HEK293 (cell line): ENCODE data around the gene NRSN2.

Experiments used
- HOXA7 ChIP-seq: sonication (generic); formaldehyde crosslinking; IDR thresholded peaks from 2 replicates; pipeline ENCODE4 v1.8.1; 2022; ENCODE audit warnings: missing genetic modification reagents, borderline replicate concordance
- PRDM6 ChIP-seq: fragments of 450-650 bp; formaldehyde crosslinking; IDR thresholded peaks from 2 replicates; pipeline ENCODE4 v1.5.1; 2017; ENCODE audit warnings: missing biosample characterization, missing genetic modification characterization
- RBAK ChIP-seq: fragments of 450-650 bp; formaldehyde crosslinking; IDR thresholded peaks from 2 replicates; pipeline ENCODE4 v1.5.1; 2016; ENCODE audit warnings: missing biosample characterization, missing genetic modification characterization
- SP2 ChIP-seq: fragments of 450-650 bp; formaldehyde crosslinking; IDR thresholded peaks from 2 replicates; pipeline ENCODE4 v1.5.1; 2016; ENCODE audit warnings: missing biosample characterization, missing genetic modification characterization
- SP3 ChIP-seq: fragments of 450-650 bp; formaldehyde crosslinking; IDR thresholded peaks from 2 replicates; pipeline ENCODE4 v1.5.1; 2016; ENCODE audit warnings: missing biosample characterization, missing genetic modification characterization
- SP7 ChIP-seq: fragments of 450-650 bp; formaldehyde crosslinking; IDR thresholded peaks from 2 replicates; pipeline ENCODE4 v1.5.1; 2016; ENCODE audit warnings: missing biosample characterization, missing genetic modification characterization
- WT1 ChIP-seq: fragments of 450-650 bp; formaldehyde crosslinking; IDR thresholded peaks from 2 replicates; pipeline ENCODE4 v1.5.1; 2016; ENCODE audit warnings: missing biosample characterization, missing genetic modification characterization
- ZBTB21 ChIP-seq: fragments of 450-650 bp; formaldehyde crosslinking; IDR thresholded peaks from 2 replicates; pipeline ENCODE4 v1.5.1; 2017; ENCODE audit warnings: missing biosample characterization, missing genetic modification characterization
- ZBTB7A ChIP-seq: fragments of 450-650 bp; formaldehyde crosslinking; IDR thresholded peaks from 2 replicates; pipeline ENCODE4 v1.5.1; 2016; ENCODE audit warnings: low read depth, missing biosample characterization, missing genetic modification characterization
- ZNF114 ChIP-seq: fragments of 450-650 bp; formaldehyde crosslinking; IDR thresholded peaks from 2 replicates; pipeline ENCODE4 v1.5.0; 2017; ENCODE audit warnings: missing biosample characterization, missing genetic modification characterization
- ZNF140 ChIP-seq: fragments of 450-650 bp; formaldehyde crosslinking; IDR thresholded peaks from 2 replicates; pipeline ENCODE4 v1.5.1; 2016; ENCODE audit warnings: missing biosample characterization, missing genetic modification characterization
- ZNF155 ChIP-seq: fragments of 450-650 bp; formaldehyde crosslinking; IDR thresholded peaks from 2 replicates; pipeline ENCODE4 v1.5.1; 2016; ENCODE audit warnings: missing biosample characterization, missing genetic modification characterization
- ZNF169 ChIP-seq: fragments of 450-650 bp; formaldehyde crosslinking; IDR thresholded peaks from 2 replicates; pipeline ENCODE4 v1.5.1; 2016; ENCODE audit warnings: missing biosample characterization, missing genetic modification characterization
- ZNF19 ChIP-seq: fragments of 450-650 bp; formaldehyde crosslinking; IDR thresholded peaks from 2 replicates; pipeline ENCODE4; 2016; ENCODE audit warnings: missing biosample characterization, missing genetic modification characterization, low read depth
- ZNF211 ChIP-seq: fragments of 450-650 bp; formaldehyde crosslinking; IDR thresholded peaks from 2 replicates; pipeline ENCODE4 v1.5.1; 2016; ENCODE audit warnings: low read depth, missing biosample characterization, missing genetic modification characterization
- ZNF266 ChIP-seq: fragments of 450-650 bp; formaldehyde crosslinking; IDR thresholded peaks from 2 replicates; pipeline ENCODE4 v1.5.1; 2016; ENCODE audit warnings: missing biosample characterization, missing genetic modification characterization, low read depth
- ZNF274 ChIP-seq, 2 experiments: fragments of 200-500 bp in 1 of 2; fragments of 450-650 bp in 1 of 2; sonication (Bioruptor generic) in 1 of 2; formaldehyde crosslinking in 1 of 2; IDR thresholded peaks; 2 replicates each; pipeline versions ENCODE4 v1.5.1 to v1.6.1; 2014 to 2016; ENCODE audit warnings: borderline replicate concordance in 1 of 2, inconsistent platforms in 1 of 2, low read length in 1 of 2, missing biosample characterization in 1 of 2, missing genetic modification characterization in 1 of 2
- ZNF548 ChIP-seq: fragments of 450-650 bp; formaldehyde crosslinking; IDR thresholded peaks from 2 replicates; pipeline ENCODE4 v1.5.1; 2016; ENCODE audit warnings: missing biosample characterization, missing genetic modification characterization
- ZNF561 ChIP-seq: fragments of 450-650 bp; IDR thresholded peaks from 2 replicates; pipeline ENCODE4 v1.5.1; 2018; ENCODE audit warnings: missing biosample characterization, missing genetic modification characterization, borderline replicate concordance
- ZNF596 ChIP-seq: fragments of 450-650 bp; IDR thresholded peaks from 2 replicates; pipeline ENCODE4 v1.5.0; 2018; ENCODE audit warnings: missing biosample characterization, mild to moderate bottlenecking, missing genetic modification characterization, moderate library complexity
- ZNF610 ChIP-seq: fragments of 450-650 bp; formaldehyde crosslinking; IDR thresholded peaks from 2 replicates; pipeline ENCODE4 v1.5.1; 2016; ENCODE audit warnings: missing biosample characterization, missing genetic modification characterization, borderline replicate concordance
- ZNF621 ChIP-seq: fragments of 450-650 bp; formaldehyde crosslinking; IDR thresholded peaks from 2 replicates; pipeline ENCODE4 v1.5.1; 2017; ENCODE audit warnings: missing biosample characterization, missing genetic modification characterization
- ZNF670 ChIP-seq: fragments of 450-650 bp; formaldehyde crosslinking; IDR thresholded peaks from 2 replicates; pipeline ENCODE4 v1.5.1; 2016; ENCODE audit warnings: missing biosample characterization, missing genetic modification characterization, low read depth
- ZSCAN16 ChIP-seq: fragments of 450-650 bp; formaldehyde crosslinking; IDR thresholded peaks from 2 replicates; pipeline ENCODE4 v1.5.1; 2016; ENCODE audit warnings: missing biosample characterization, missing genetic modification characterization
- ZSCAN23 ChIP-seq: fragments of 450-650 bp; formaldehyde crosslinking; IDR thresholded peaks from 2 replicates; pipeline ENCODE4 v1.5.1; 2016; ENCODE audit warnings: missing biosample characterization, missing genetic modification characterization
- ZXDB ChIP-seq: fragments of 450-650 bp; formaldehyde crosslinking; IDR thresholded peaks from 2 replicates; pipeline ENCODE4 v1.5.1; 2016; ENCODE audit warnings: missing biosample characterization, missing genetic modification characterization
- TF ChIP-seq, protein P1 (sequence below): sonication (generic); formaldehyde crosslinking; IDR thresholded peaks from 2 replicates; pipeline ENCODE4 v1.8.1; 2022; ENCODE audit warnings: mild to moderate bottlenecking, moderate library complexity, missing genetic modification reagents
- TF ChIP-seq, protein P2 (sequence below): fragments of 450-650 bp; formaldehyde crosslinking; IDR thresholded peaks from 2 replicates; pipeline ENCODE4 v1.5.1; 2016; ENCODE audit warnings: missing biosample characterization, missing genetic modification characterization
- TF ChIP-seq, protein P3 (sequence below): fragments of 450-650 bp; formaldehyde crosslinking; IDR thresholded peaks from 2 replicates; pipeline ENCODE4 v1.5.1; 2016; ENCODE audit warnings: missing biosample characterization, missing genetic modification characterization
- TF ChIP-seq, protein P4 (sequence below): fragments of 450-650 bp; formaldehyde crosslinking; IDR thresholded peaks from 2 replicates; pipeline ENCODE4 v1.5.1; 2016; ENCODE audit warnings: missing biosample characterization, missing genetic modification characterization
- TF ChIP-seq, protein P5 (sequence below): fragments of 450-650 bp; formaldehyde crosslinking; IDR thresholded peaks from 2 replicates; pipeline ENCODE4 v1.5.1; 2016; ENCODE audit warnings: missing biosample characterization, missing genetic modification characterization

Gene NRSN2

GRCh38 chr20:381581-382290 lies 34.8 kb downstream of the NRSN2 start (continued):
- TF ChIP-seq ZNF561 (no peak), ZNF274 (IDR thresholded peaks at IDR 0.05; ENCODE audit: low read length) (no peak), ZNF274 (tag by site-specific recombination; IDR thresholded peaks at IDR 0.05; ENCODE audit: borderline replicate concordance) (no peak), HOXA7 (CRISPR knock-in tag) (no peak), ZNF670 (no peak), PRDM6 (tag by site-specific recombination) (no peak), ZNF155 (tag by site-specific recombination) (no peak), ZNF266 (tag by site-specific recombination) (no peak), WT1 (tag by site-specific recombination) (no peak), SP2 (tag by site-specific recombination) (peak; percentile 53), ZNF114 (no peak), ZNF548 (tag by site-specific recombination) (no peak), SP7 (tag by site-specific recombination) (peak; percentile 85), ZNF596 (no peak), ZNF19 (tag by site-specific recombination) (no peak), ZSCAN23 (0 out of 2 replicates have a peak, but pooled peaks have one; percentile 37), SP3 (tag by site-specific recombination) (peak; percentile 71), ZNF621 (tag by site-specific recombination) (no peak), ZNF169 (tag by site-specific recombination) (no peak), ZSCAN16 (tag by site-specific recombination) (0 out of 2 replicates have a peak, but pooled peaks have one; percentile 14), ZNF140 (no peak), ZXDB (tag by site-specific recombination) (peak; percentile 27), RBAK (tag by site-specific recombination) (no peak), ZNF610 (tag by site-specific recombination) (0 out of 2 replicates have a peak, but pooled peaks have one; percentile 54), ZNF211 (tag by site-specific recombination) (no peak), ZBTB7A (tag by site-specific recombination) (no peak), ZBTB21 (no peak)
- TF ChIP-seq, protein P1, sequence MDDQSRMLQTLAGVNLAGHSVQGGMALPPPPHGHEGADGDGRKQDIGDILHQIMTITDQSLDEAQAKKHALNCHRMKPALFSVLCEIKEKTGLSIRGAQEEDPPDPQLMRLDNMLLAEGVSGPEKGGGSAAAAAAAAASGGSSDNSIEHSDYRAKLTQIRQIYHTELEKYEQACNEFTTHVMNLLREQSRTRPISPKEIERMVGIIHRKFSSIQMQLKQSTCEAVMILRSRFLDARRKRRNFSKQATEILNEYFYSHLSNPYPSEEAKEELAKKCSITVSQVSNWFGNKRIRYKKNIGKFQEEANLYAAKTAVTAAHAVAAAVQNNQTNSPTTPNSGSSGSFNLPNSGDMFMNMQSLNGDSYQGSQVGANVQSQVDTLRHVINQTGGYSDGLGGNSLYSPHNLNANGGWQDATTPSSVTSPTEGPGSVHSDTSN (CRISPR knock-in tag) = no peak
- TF ChIP-seq, protein P2, sequence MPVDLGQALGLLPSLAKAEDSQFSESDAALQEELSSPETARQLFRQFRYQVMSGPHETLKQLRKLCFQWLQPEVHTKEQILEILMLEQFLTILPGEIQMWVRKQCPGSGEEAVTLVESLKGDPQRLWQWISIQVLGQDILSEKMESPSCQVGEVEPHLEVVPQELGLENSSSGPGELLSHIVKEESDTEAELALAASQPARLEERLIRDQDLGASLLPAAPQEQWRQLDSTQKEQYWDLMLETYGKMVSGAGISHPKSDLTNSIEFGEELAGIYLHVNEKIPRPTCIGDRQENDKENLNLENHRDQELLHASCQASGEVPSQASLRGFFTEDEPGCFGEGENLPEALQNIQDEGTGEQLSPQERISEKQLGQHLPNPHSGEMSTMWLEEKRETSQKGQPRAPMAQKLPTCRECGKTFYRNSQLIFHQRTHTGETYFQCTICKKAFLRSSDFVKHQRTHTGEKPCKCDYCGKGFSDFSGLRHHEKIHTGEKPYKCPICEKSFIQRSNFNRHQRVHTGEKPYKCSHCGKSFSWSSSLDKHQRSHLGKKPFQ (tag by site-specific recombination) = no peak
- TF ChIP-seq, protein P3, sequence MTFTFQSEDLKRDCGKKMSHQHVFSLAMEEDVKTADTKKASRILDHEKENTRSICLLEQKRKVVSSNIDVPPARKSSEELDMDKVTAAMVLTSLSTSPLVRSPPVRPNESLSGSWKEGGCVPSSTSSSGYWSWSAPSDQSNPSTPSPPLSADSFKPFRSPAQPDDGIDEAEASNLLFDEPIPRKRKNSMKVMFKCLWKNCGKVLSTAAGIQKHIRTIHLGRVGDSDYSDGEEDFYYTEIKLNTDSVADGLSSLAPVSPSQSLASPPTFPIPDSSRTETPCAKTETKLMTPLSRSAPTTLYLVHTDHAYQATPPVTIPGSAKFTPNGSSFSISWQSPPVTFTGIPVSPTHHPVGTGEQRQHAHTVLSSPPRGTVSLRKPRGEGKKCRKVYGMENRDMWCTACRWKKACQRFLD (tag by site-specific recombination) = no peak
- TF ChIP-seq, protein P4, sequence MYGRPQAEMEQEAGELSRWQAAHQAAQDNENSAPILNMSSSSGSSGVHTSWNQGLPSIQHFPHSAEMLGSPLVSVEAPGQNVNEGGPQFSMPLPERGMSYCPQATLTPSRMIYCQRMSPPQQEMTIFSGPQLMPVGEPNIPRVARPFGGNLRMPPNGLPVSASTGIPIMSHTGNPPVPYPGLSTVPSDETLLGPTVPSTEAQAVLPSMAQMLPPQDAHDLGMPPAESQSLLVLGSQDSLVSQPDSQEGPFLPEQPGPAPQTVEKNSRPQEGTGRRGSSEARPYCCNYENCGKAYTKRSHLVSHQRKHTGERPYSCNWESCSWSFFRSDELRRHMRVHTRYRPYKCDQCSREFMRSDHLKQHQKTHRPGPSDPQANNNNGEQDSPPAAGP (tag by site-specific recombination) = peak; percentile 92
- TF ChIP-seq, protein P5, sequence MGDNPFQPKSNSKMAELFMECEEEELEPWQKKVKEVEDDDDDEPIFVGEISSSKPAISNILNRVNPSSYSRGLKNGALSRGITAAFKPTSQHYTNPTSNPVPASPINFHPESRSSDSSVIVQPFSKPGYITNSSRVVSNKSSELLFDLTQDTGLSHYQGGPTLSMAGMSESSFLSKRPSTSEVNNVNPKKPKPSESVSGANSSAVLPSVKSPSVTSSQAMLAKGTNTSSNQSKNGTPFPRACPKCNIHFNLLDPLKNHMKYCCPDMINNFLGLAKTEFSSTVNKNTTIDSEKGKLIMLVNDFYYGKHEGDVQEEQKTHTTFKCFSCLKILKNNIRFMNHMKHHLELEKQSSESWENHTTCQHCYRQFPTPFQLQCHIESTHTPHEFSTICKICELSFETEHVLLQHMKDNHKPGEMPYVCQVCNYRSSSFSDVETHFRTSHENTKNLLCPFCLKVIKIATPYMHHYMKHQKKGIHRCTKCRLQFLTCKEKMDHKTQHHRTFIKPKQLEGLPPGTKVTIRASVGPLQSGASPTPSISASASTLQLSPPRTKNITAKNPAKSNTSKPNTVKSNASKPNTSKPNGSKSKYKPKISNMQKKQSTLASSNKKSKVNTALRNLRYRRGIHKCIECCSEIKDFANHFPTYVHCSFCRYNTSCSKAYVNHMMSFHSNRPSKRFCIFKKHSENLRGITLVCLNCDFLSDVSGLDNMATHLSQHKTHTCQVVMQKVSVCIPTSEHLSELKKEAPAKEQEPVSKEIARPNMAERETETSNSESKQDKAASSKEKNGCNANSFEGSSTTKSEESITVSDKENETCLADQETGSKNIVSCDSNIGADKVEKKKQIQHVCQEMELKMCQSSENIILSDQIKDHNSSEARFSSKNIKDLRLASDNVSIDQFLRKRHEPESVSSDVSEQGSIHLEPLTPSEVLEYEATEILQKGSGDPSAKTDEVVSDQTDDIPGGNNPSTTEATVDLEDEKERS (tag by site-specific recombination) = no peak
